Measurements from ENCODE around the gene PRPF18.

Gene PRPF18

GRCh38 chr10:13678101-13678843, 91.5 kb downstream of the PRPF18 start:
- Mint-ChIP-seq H3K27me3 (peaks cover 15% of the 10 kb centered on the region), H3K27ac (no peak overlapping the region), H3K4me1 (ENCODE audit: low read depth) (no peaks in the 10 kb centered on the region), H3K4me3 (no peak overlapping the region), H3K9me3 (no peaks in the 10 kb centered on the region), H3K36me3 (ENCODE audit: low read depth) (no peaks in the 10 kb centered on the region)
- DNase-seq = no peak

Measured in activated T-cell treated with anti-CD3 and anti-CD28 coated beads, Interleukin-2, amount 50 U/mL, for 24 hours (primary cell).